SK-N-SH treated with all-trans-retinoic acid at 6 μM for 48 hours (cell line): ENCODE measurements around the gene FBLN5.

Experiments
- ARNTL ChIP-seq: fragments of 450-650 bp; formaldehyde crosslinking; IDR thresholded peaks from 2 replicates; pipeline ENCODE4 v1.5.0; 2020; ENCODE audit warnings: low read depth, mild to moderate bottlenecking, moderate library complexity, borderline replicate concordance
- BACH2 ChIP-seq: fragments of 250-450 bp; sonication (Bioruptor Pico); IDR thresholded peaks from 2 replicates; pipeline ENCODE4 v1.9.0; 2021; ENCODE audit warnings: mild to moderate bottlenecking, borderline replicate concordance
- CREB5 ChIP-seq: fragments of 250-450 bp; sonication (Bioruptor Pico); IDR thresholded peaks from 2 replicates; pipeline ENCODE4 v1.5.1; 2020; ENCODE audit warnings: low read depth, mild to moderate bottlenecking, moderate library complexity
- CSRNP3 ChIP-seq: fragments of 250-450 bp; sonication (Bioruptor Pico); IDR thresholded peaks from 2 replicates; pipeline ENCODE4 v1.5.1; 2021; ENCODE audit warnings: mild to moderate bottlenecking, moderate library complexity
- GLIS3 ChIP-seq: fragments of 250-450 bp; sonication (Bioruptor Pico); IDR thresholded peaks from 2 replicates; pipeline ENCODE4 v1.5.0; 2020; ENCODE audit warnings: mild to moderate bottlenecking, moderate library complexity
- PATZ1 ChIP-seq: fragments of 250-450 bp; sonication (Bioruptor Pico); IDR thresholded peaks from 2 replicates; pipeline ENCODE4 v1.8.0; 2020; ENCODE audit warnings: mild to moderate bottlenecking, moderate library complexity, borderline replicate concordance
- SNAI2 ChIP-seq: fragments of 250-450 bp; sonication (Bioruptor Pico); IDR thresholded peaks from 2 replicates; pipeline ENCODE4 v1.5.0; 2020; ENCODE audit warnings: mild to moderate bottlenecking, moderate library complexity
- TCF4 ChIP-seq: fragments of 250-450 bp; sonication (Bioruptor Pico); IDR thresholded peaks from 2 replicates; pipeline ENCODE4 v1.8.0; 2021; ENCODE audit warnings: mild to moderate bottlenecking, moderate library complexity, borderline replicate concordance
- TOX ChIP-seq: fragments of 250-450 bp; sonication (Bioruptor Pico); IDR thresholded peaks from 2 replicates; pipeline ENCODE4 v1.8.0; 2021; ENCODE audit warnings: mild to moderate bottlenecking, moderate library complexity, borderline replicate concordance
- TSHZ2 ChIP-seq: fragments of 250-450 bp; sonication (Bioruptor Pico); IDR thresholded peaks from 2 replicates; pipeline ENCODE4 v1.5.0; 2020; ENCODE audit warnings: mild to moderate bottlenecking, moderate library complexity
- ZC3H10 ChIP-seq: fragments of 250-450 bp; sonication (Bioruptor Pico); IDR thresholded peaks from 2 replicates; pipeline ENCODE4 v1.5.1; 2021; ENCODE audit warnings: mild to moderate bottlenecking, moderate library complexity
- ZFP3 ChIP-seq: fragments of 250-450 bp; sonication (Bioruptor Pico); IDR thresholded peaks from 2 replicates; pipeline ENCODE4 v1.5.0; 2020; ENCODE audit warnings: mild to moderate bottlenecking, moderate library complexity
- ZFP30 ChIP-seq: fragments of 450-650 bp; formaldehyde crosslinking; IDR thresholded peaks from 2 replicates; pipeline ENCODE4 v1.5.0; 2022; ENCODE audit warnings: mild to moderate bottlenecking, moderate library complexity
- ZNF565 ChIP-seq: fragments of 450-650 bp; formaldehyde crosslinking; conservative IDR thresholded peaks from 2 replicates; pipeline ENCODE4 v1.5.0; 2020; ENCODE audit warnings: low read depth, mild to moderate bottlenecking, moderate library complexity

- no peak for TF ChIP-seq TCF4 (CRISPR knock-in tag)
- TF ChIP-seq ZFP3 (CRISPR knock-in tag) = no peak
- TF ChIP-seq SNAI2 (CRISPR knock-in tag) = no peak
- TF ChIP-seq CREB5 (CRISPR knock-in tag) = no peak
- TF ChIP-seq ZFP30 = no peak
- no peak for TF ChIP-seq CSRNP3 (CRISPR knock-in tag)
- TF ChIP-seq ARNTL = no peak
- TF ChIP-seq TOX (CRISPR knock-in tag) = no peak
- no peak for TF ChIP-seq PATZ1 (CRISPR knock-in tag)
- TF ChIP-seq GLIS3 (CRISPR knock-in tag) = no peak
- TF ChIP-seq ZC3H10 = no peak
- TF ChIP-seq ZNF565 = no peak
- no peak for TF ChIP-seq TSHZ2 (CRISPR knock-in tag)
- no peak for TF ChIP-seq BACH2 (CRISPR knock-in tag)
Measured at GRCh38 chr14:91835197-91835919, 112.1 kb downstream of the FBLN5 start.
